Loucy (cell line): ENCODE data around the gene GRB7.
"Not testable (repeated sequence)": the region's sequence is repeated elsewhere in the genome, so short reads cannot be mapped to it uniquely, and the experiment has no call there.

Source experiments
- CTCF ChIP-seq: fragments of 200-600 bp; sonication (generic); conservative IDR thresholded peaks from 2 replicates; pipeline ENCODE4 v1.5.1; 2014; ENCODE audit warnings: mild to moderate bottlenecking, antibody characterized with exemption, low read length
- EZH2phosphoT487 ChIP-seq: fragments of 200-600 bp; IDR thresholded peaks from 2 replicates; pipeline ENCODE4 v1.6.1; 2018; ENCODE audit warnings: antibody characterized with exemption, mild to moderate bottlenecking, moderate library complexity, borderline replicate concordance

DNA sequence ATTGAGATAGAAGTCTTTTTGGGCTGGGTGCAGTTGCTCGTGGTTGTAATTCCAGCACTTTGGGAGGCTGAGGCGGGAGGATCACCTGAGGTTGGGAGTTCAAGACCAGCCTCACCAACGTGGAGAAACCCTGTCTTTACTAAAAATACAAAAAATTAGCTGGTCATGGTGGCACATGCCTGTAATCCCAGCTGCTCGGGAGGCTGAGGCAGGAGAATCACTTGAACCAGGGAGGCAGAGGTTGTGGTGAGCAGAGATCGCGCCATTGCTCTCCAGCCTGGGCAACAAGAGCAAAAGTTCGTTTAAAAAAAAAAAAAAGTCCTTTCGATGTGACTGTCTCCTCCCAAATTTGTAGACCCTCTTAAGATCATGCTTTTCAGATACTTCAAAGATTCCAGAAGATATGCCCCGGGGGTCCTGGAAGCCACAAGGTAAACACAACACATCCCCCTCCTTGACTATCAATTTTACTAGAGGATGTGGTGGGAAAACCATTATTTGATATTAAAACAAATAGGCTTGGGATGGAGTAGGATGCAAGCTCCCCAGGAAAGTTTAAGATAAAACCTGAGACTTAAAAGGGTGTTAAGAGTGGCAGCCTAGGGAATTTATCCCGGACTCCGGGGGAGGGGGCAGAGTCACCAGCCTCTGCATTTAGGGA is 38.5 kb upstream of the GRB7 start:
- not testable (repeated sequence) for TF ChIP-seq EZH2phosphoT487, CTCF
